ENCODE results near the gene ACO2.
A peak's percentile ranks its signal among the peaks of the same experiment; 100 is the strongest.
"Not testable (repeated sequence)": the region's sequence is repeated elsewhere in the genome, so short reads cannot be mapped to it uniquely, and the experiment has no call there.

ACO2 gene

GRCh38 chr22:41543854-41544670 is 75.1 kb downstream of the ACO2 start, which contains the start of gene POLR3H:
POLR3H (minus strand) TSS chr22:41544470; CDS start chr22:41544101, 369 bp downstream.
- DNase-seq, result peak; percentile 99

GRCh38 chr22:41544671-41545476 is 76.0 kb downstream of the ACO2 start:
- no peak for DNase-seq

- no peak for DNase-seq
Measured at GRCh38 chr22:41548830-41549211, 79.9 kb downstream of the ACO2 start.

GRCh38 chr22:41550952-41551491 is 82.1 kb downstream of the ACO2 start:
- no peak for DNase-seq

- DNase-seq, result no peak
Measured at GRCh38 chr22:41551877-41552582, 83.1 kb downstream of the ACO2 start.

- no peak for DNase-seq
Measured at GRCh38 chr22:41555325-41555982, 86.5 kb downstream of the ACO2 start.

- DNase-seq, result no peak
Measured at GRCh38 chr22:41556561-41556960, 87.6 kb downstream of the ACO2 start.

GRCh38 chr22:41557401-41558240 is 88.7 kb downstream of the ACO2 start:
- peak; percentile 16 for DNase-seq

- DNase-seq, result not testable (repeated sequence)
Measured at GRCh38 chr22:41558241-41558630, 89.3 kb downstream of the ACO2 start.

- no peak for DNase-seq
Measured at GRCh38 chr22:41560095-41560471, 91.2 kb downstream of the ACO2 start.

GRCh38 chr22:41561335-41561734 is 92.4 kb downstream of the ACO2 start:
- no peak for DNase-seq

GRCh38 chr22:41561788-41562187 is 92.9 kb downstream of the ACO2 start:
- DNase-seq, result no peak

- no peak for DNase-seq
Measured at GRCh38 chr22:41562461-41562860, 93.5 kb downstream of the ACO2 start.

GRCh38 chr22:41563051-41563711 is 94.3 kb downstream of the ACO2 start:
- DNase-seq, result no peak

- no peak for DNase-seq
Measured at GRCh38 chr22:41564563-41564962, 95.6 kb downstream of the ACO2 start.

GRCh38 chr22:41565403-41566054 is 96.6 kb downstream of the ACO2 start:
- DNase-seq, result no peak

GRCh38 chr22:41567512-41567768 is 98.5 kb downstream of the ACO2 start:
- no peak for DNase-seq

- no peak for DNase-seq
Measured at GRCh38 chr22:41568811-41569210, 99.9 kb downstream of the ACO2 start.

GRCh38 chr22:41570221-41570620 is 101.3 kb downstream of the ACO2 start:
- DNase-seq, result no peak

GRCh38 chr22:41571786-41572185 is 102.9 kb downstream of the ACO2 start:
- no peak for DNase-seq

- not testable (repeated sequence) for DNase-seq
Measured at GRCh38 chr22:41572305-41572704, 103.4 kb downstream of the ACO2 start.
